ENCODE results near the gene PRMT3. TPM values are rescaled to one million over a fixed set of nuclear protein-coding genes. Genes with fewer than 3 reads are reported as not detected.

Gene PRMT3
- total RNA-seq = 10 to 100 TPM; 19.6 to 31.0 TPM

GRCh38 chr11:20387261-20388095 lies at the start of gene PRMT3:
TSS of gene PRMT3 (plus strand) at chr11:20387716. CDS start at chr11:20387747, 31 bp downstream.

GRCh38 chr11:20363500-20364340 lies 23.8 kb upstream of the PRMT3 start, which contains the start of gene HTATIP2:
TSS of gene HTATIP2 (plus strand) at chr11:20363714. CDS start at chr11:20364238, 524 bp downstream.

Other genes with a start within 250 kb of the PRMT3 start
- not detected for gene DBX1, start 227.2 kb upstream of the PRMT3 start, total RNA-seq
- 10 to 100 TPM; 74.0 to 79.6 TPM for gene HTATIP2, start 24.0 kb upstream of the PRMT3 start, total RNA-seq
- not detected for gene SLC6A5, start 211.9 kb downstream of the PRMT3 start, total RNA-seq

Measured in melanocyte of skin (primary cell).